HG03280 (cell line): Measurements from ENCODE around the gene PLXDC2.
A peak's percentile ranks its signal among the peaks of the same experiment; 100 is the strongest.
"Not testable (repeated sequence)": the region's sequence is repeated elsewhere in the genome, so short reads cannot be mapped to it uniquely, and the experiment has no call there.

ENCODE experiments used
- ATAC-seq: cut with Tn5 transposase; IDR thresholded peaks from one replicate; pipeline ENCODE4 v1.9.1; 2021; ENCODE audit warnings: mild to moderate bottlenecking, moderate library complexity; ENCODE audit not compliant: unreplicated experiment

Gene PLXDC2

GRCh38 chr10:19971343-19972052 is 155.3 kb downstream of the PLXDC2 start:
- no peak for ATAC-seq

- no peak for ATAC-seq
These were observed 157.9 kb downstream of the PLXDC2 start for GRCh38 chr10:19974138-19974537.

GRCh38 chr10:19974554-19974953 is 158.3 kb downstream of the PLXDC2 start:
- no peak for ATAC-seq

GRCh38 chr10:19977097-19977521 is 160.9 kb downstream of the PLXDC2 start:
- ATAC-seq, result no peak

- ATAC-seq, result no peak
These were observed 163.4 kb downstream of the PLXDC2 start for GRCh38 chr10:19979628-19980027.

- no peak for ATAC-seq
These were observed 167.8 kb downstream of the PLXDC2 start for GRCh38 chr10:19983880-19984565.

GRCh38 chr10:19985745-19986144 is 169.5 kb downstream of the PLXDC2 start:
- no peak for ATAC-seq

- ATAC-seq, result no peak
These were observed 170.4 kb downstream of the PLXDC2 start for GRCh38 chr10:19986591-19986990.

- ATAC-seq, result no peak
These were observed 171.7 kb downstream of the PLXDC2 start for GRCh38 chr10:19987931-19988330.

GRCh38 chr10:19993714-19994315 is 177.6 kb downstream of the PLXDC2 start:
- ATAC-seq, result no peak

GRCh38 chr10:19998482-19998881 is 182.2 kb downstream of the PLXDC2 start:
- ATAC-seq, result no peak

GRCh38 chr10:19999431-19999830 is 183.2 kb downstream of the PLXDC2 start:
- no peak for ATAC-seq

- not testable (repeated sequence) for ATAC-seq
These were observed 185.8 kb downstream of the PLXDC2 start for GRCh38 chr10:20002026-20002425.

- ATAC-seq, result no peak
These were observed 186.4 kb downstream of the PLXDC2 start for GRCh38 chr10:20002657-20003056.

GRCh38 chr10:20004087-20004523 is 187.9 kb downstream of the PLXDC2 start:
- peak; percentile 34 for ATAC-seq

- no peak for ATAC-seq
These were observed 189.4 kb downstream of the PLXDC2 start for GRCh38 chr10:20005638-20006037.

GRCh38 chr10:20006169-20006870 is 190.1 kb downstream of the PLXDC2 start:
- no peak for ATAC-seq

GRCh38 chr10:20007426-20007825 is 191.2 kb downstream of the PLXDC2 start:
- no peak for ATAC-seq

- ATAC-seq, result no peak
These were observed 197.9 kb downstream of the PLXDC2 start for GRCh38 chr10:20013991-20014750.

- ATAC-seq, result no peak
These were observed 201.7 kb downstream of the PLXDC2 start for GRCh38 chr10:20017961-20018360.

GRCh38 chr10:20020677-20021076 is 204.4 kb downstream of the PLXDC2 start:
- ATAC-seq, result no peak
